IMR-90 (cell line): Measurements from ENCODE around the gene GJB4. TPM values are rescaled to one million over a fixed set of nuclear protein-coding genes. Genes with fewer than 3 reads are reported as not detected.
A peak's percentile ranks its signal among the peaks of the same experiment; 100 is the strongest.

ENCODE experiments used
- ATAC-seq: fragments of 200-7000 bp; cut with Tn5 transposase; 2 replicates; pipeline ENCODE4 v1.9.1; 2020; ENCODE audit warnings: low read depth, mild to moderate bottlenecking, moderate library complexity
- Bru-seq: library from RNA; stranded (reverse); fragments of 400-500 nt; gene quantifications from one replicate; lab custom pipeline; 2021; lab: Mats Ljungman, UMichigan
- BruChase-seq, 2 experiments: library from RNA; stranded (reverse); fragments of 400-500 nt; gene quantifications; one replicate each; lab custom pipeline; 2021; lab: Mats Ljungman, UMichigan
- BruUV-seq: library from RNA; stranded (reverse); fragments of 400-500 nt; replicated peaks from 2 replicates; lab custom pipeline; 2021; lab: Mats Ljungman, UMichigan
- CTCF ChIA-PET: fragments of 300-600 bp; formaldehyde crosslinking; extraction: SDS; loops from one replicate; lab custom pipeline; 2021; ENCODE audit warnings: antibody characterized with exemption; lab: Yijun Ruan, JAX
- POLR2A ChIA-PET: fragments of 300-600 bp; sonication (Branson Sonifier 250); formaldehyde crosslinking; loops from one replicate; lab custom pipeline; 2022; ENCODE audit warnings: antibody characterized with exemption; ENCODE audit not compliant: unreplicated experiment; lab: Charles Lee
- DNase-seq: peaks from one replicate; pipeline ENCODE4 v3.0.0; 2013
- H2AFZ ChIP-seq: replicated peaks from 2 replicates; pipeline ENCODE3; 2013; ENCODE audit warnings: low read length, mild to moderate bottlenecking; ENCODE audit not compliant: poor library complexity
- H2AK5ac ChIP-seq: 2 replicates; pipeline ENCODE4 v1.6.1; 2013; ENCODE audit warnings: low read depth, low read length, inconsistent platforms
- H2AK9ac ChIP-seq: replicated peaks from 2 replicates; pipeline ENCODE3; 2013; ENCODE audit warnings: mild to moderate bottlenecking, low read depth, low read length, moderate library complexity; ENCODE audit not compliant: poor library complexity
- H2BK120ac ChIP-seq: 2 replicates; pipeline ENCODE4 v1.6.1; 2013; ENCODE audit warnings: low read depth, low read length, inconsistent platforms
- H2BK15ac ChIP-seq: 3 replicates; pipeline ENCODE4 v1.6.1; 2013; ENCODE audit warnings: low read depth, low read length, inconsistent platforms
- H2BK20ac ChIP-seq: 2 replicates; pipeline ENCODE4 v1.6.1; 2013; ENCODE audit warnings: low read depth, mild to moderate bottlenecking, inconsistent platforms, low read length, moderate library complexity
- H2BK5ac ChIP-seq: 2 replicates; pipeline ENCODE4 v1.6.1; 2013; ENCODE audit warnings: mild to moderate bottlenecking, low read depth, low read length, inconsistent platforms; ENCODE audit not compliant: poor library complexity, severe bottlenecking
- H3K14ac ChIP-seq: replicated peaks from 2 replicates; pipeline ENCODE4 v1.6.1; 2013; ENCODE audit warnings: low read depth, low read length, inconsistent platforms
- H3K18ac ChIP-seq: 2 replicates; pipeline ENCODE4 v1.6.1; 2013; ENCODE audit warnings: low read depth, low read length, control low read depth
- H3K23ac ChIP-seq: 2 replicates; pipeline ENCODE4 v1.6.1; 2013; ENCODE audit warnings: low read depth, low read length, inconsistent platforms
- H3K27ac ChIP-seq: 2 replicates; pipeline ENCODE4 v1.5.1; 2013; ENCODE audit warnings: mild to moderate bottlenecking, control low read depth, low read length; ENCODE audit not compliant: insufficient read depth
- H3K27me3 ChIP-seq: 2 replicates; pipeline ENCODE4 v1.6.1; 2013; ENCODE audit warnings: low read length; ENCODE audit not compliant: control insufficient read depth, insufficient read depth
- H3K36me3 ChIP-seq: 2 replicates; pipeline ENCODE4 v1.6.1; 2013; ENCODE audit warnings: low read length, mixed read lengths; ENCODE audit not compliant: control insufficient read depth, insufficient read depth
- H3K4ac ChIP-seq: 2 replicates; pipeline ENCODE4 v1.6.1; 2013; ENCODE audit warnings: low read depth, low read length, inconsistent platforms
- H3K4me1 ChIP-seq: 2 replicates; pipeline ENCODE4 v1.6.1; 2013; ENCODE audit warnings: low read length, mixed read lengths; ENCODE audit not compliant: control insufficient read depth, insufficient read depth
- H3K4me2 ChIP-seq: 2 replicates; pipeline ENCODE4 v1.6.1; 2013; ENCODE audit warnings: low read depth, mild to moderate bottlenecking, control low read depth, low read length, moderate library complexity
- H3K4me3 ChIP-seq: 2 replicates; pipeline ENCODE4 v1.5.1; 2013; ENCODE audit warnings: low read depth, mild to moderate bottlenecking, control low read depth, low read length, moderate library complexity; ENCODE audit not compliant: insufficient read depth
- H3K56ac ChIP-seq: 2 replicates; pipeline ENCODE4 v1.6.1; 2013; ENCODE audit warnings: low read length, inconsistent platforms; ENCODE audit not compliant: insufficient read depth; ENCODE audit errors: extremely low read depth
- H3K79me1 ChIP-seq, 2 experiments: 2 replicates each; pipeline ENCODE4 v1.6.1; 2013; ENCODE audit warnings: low read length in 2 of 2, inconsistent platforms in 1 of 2, low read depth in 1 of 2
- H3K9ac ChIP-seq: 2 replicates; pipeline ENCODE4 v1.6.1; 2013; ENCODE audit warnings: low read depth, low read length, control low read depth
- H3K9me1 ChIP-seq: 2 replicates; pipeline ENCODE4 v1.6.1; 2013; ENCODE audit warnings: low read length, inconsistent platforms; ENCODE audit not compliant: insufficient read depth
- H3K9me3 ChIP-seq: 2 replicates; pipeline ENCODE4 v1.6.1; 2013; ENCODE audit warnings: low read length; ENCODE audit not compliant: control insufficient read depth, insufficient read depth
- H4K20me1 ChIP-seq: 2 replicates; pipeline ENCODE4 v1.6.1; 2013; ENCODE audit warnings: low read length, inconsistent platforms; ENCODE audit not compliant: insufficient read depth
- H4K5ac ChIP-seq: 2 replicates; pipeline ENCODE4 v1.6.1; 2013; ENCODE audit warnings: mild to moderate bottlenecking, low read depth, low read length, control low read depth
- H4K8ac ChIP-seq, 2 experiments: 2 replicates each; pipeline ENCODE4 v1.6.1; 2013; ENCODE audit warnings: low read depth in 2 of 2, low read length in 2 of 2, control low read depth in 1 of 2, inconsistent platforms in 1 of 2
- H4K91ac ChIP-seq: 2 replicates; pipeline ENCODE4 v1.6.1; 2013; ENCODE audit warnings: low read depth, low read length, inconsistent platforms; ENCODE audit not compliant: insufficient read depth
- BHLHE40 ChIP-seq: fragments of 150-350 bp; IDR thresholded peaks from 2 replicates; pipeline ENCODE4 v1.6.1; 2016; ENCODE audit warnings: mild to moderate bottlenecking, low read depth, low read length
- CHD1 ChIP-seq: IDR thresholded peaks from 2 replicates; pipeline ENCODE4 v1.6.1; 2012; ENCODE audit warnings: low read depth, low read length, improper control_type of control experiment
- ELK1 ChIP-seq: fragments of 150-350 bp; IDR thresholded peaks from 2 replicates; pipeline ENCODE4 v1.6.1; 2016; ENCODE audit warnings: low read depth, mild to moderate bottlenecking, low read length, moderate library complexity, borderline replicate concordance
- MAFK ChIP-seq: IDR thresholded peaks from 2 replicates; pipeline ENCODE4 v1.6.1; 2012; ENCODE audit warnings: low read depth, low read length, improper control_type of control experiment
- MAZ ChIP-seq: IDR thresholded peaks from 2 replicates; pipeline ENCODE4 v1.6.1; 2012; ENCODE audit warnings: low read depth, mild to moderate bottlenecking, low read length, improper control_type of control experiment, moderate library complexity, borderline replicate concordance
- MXI1 ChIP-seq: IDR thresholded peaks from 2 replicates; pipeline ENCODE4 v1.6.1; 2012; ENCODE audit warnings: low read depth, mild to moderate bottlenecking, low read length, moderate library complexity, borderline replicate concordance
- NFE2L2 ChIP-seq: fragments of 150-350 bp; IDR thresholded peaks from 2 replicates; pipeline ENCODE4 v1.6.1; 2016; ENCODE audit warnings: low read depth, mild to moderate bottlenecking, low read length
- POLR2A ChIP-seq: IDR thresholded peaks from 2 replicates; pipeline ENCODE4 v1.6.1; 2012; ENCODE audit warnings: mild to moderate bottlenecking, low read depth, low read length
- RAD21 ChIP-seq: IDR thresholded peaks from 2 replicates; pipeline ENCODE4 v1.6.1; 2012; ENCODE audit warnings: low read length, improper control_type of control experiment
- RFX5 ChIP-seq: IDR thresholded peaks from 2 replicates; pipeline ENCODE4 v1.8.0; 2012; ENCODE audit warnings: low read depth, mild to moderate bottlenecking, low read length, moderate library complexity
- WGBS, 2 experiments: methylation state at CpG; one replicate each; pipeline versions ENCODE4 v1.1.5 to v1.1.7; 2013; ENCODE audit warnings: missing lambda C conversion rate in 2 of 2; ENCODE audit not compliant: insufficient read length in 1 of 2; ENCODE audit errors: extremely low coverage in 2 of 2; 5-methylcytosine and 5-hydroxymethylcytosine counted together
- dilution Hi-C: fragments of 300-500 bp; cut with HindIII; formaldehyde crosslinking; loops from one replicate; pipeline ENCODE4 v1.14.3; 2018; ENCODE audit warnings: low sequenced_read_pairs; ENCODE audit not compliant: unreplicated experiment
- in situ Hi-C: fragments of 300-500 bp; cut with MboI; formaldehyde crosslinking; loops from 3 replicates; pipeline ENCODE4 v1.14.3; 2019; ENCODE audit warnings: low sequenced_read_pairs, inconsistent platforms, mixed read lengths
- intact Hi-C: fragments of 100-400 bp; cut with micrococcal nuclease; formaldehyde crosslinking; loops from 2 replicates; pipeline ENCODE4 v1.10.0; 2022
- long read RNA-seq: library from polyadenylated mRNA; unstranded; transcript quantifications from one replicate; pipeline ENCODE4 v2.0.0, GENCODE V29; 2021; ENCODE audit not compliant: unreplicated experiment
- polyA plus RNA-seq, 3 experiments: library from polyadenylated mRNA; depleted of rRNA; stranded (reverse); fragments of >200 nt; gene quantifications; 2 replicates each; pipeline ENCODE4 v1.2.3, GENCODE V29; 2012; ENCODE audit warnings: low replicate concordance in 1 of 3
- total RNA-seq: library from RNA; depleted of rRNA; stranded (reverse); fragments of >200 nt; gene quantifications from 2 replicates; pipeline ENCODE4 v1.2.3, GENCODE V29; 2012; rRNA removed

The GJB4 gene
- total RNA-seq (not detected in 2 replicates), polyA plus RNA-seq (2012; rRNA removed) (not detected in 2 replicates), Bru-seq, nascent RNA (not detected), BruChase-seq, experiment 1, labeled RNA remaining after a 6-hour chase (percentile 12 among the genes with signal in this experiment), BruChase-seq, experiment 2, labeled RNA remaining after a 2-hour chase (not detected)
- polyA plus RNA-seq (2012; cell fraction: cytosol; rRNA removed), result not detected in 2 replicates
- polyA plus RNA-seq (2012; cell fraction: nucleus; rRNA removed; ENCODE audit: low replicate concordance), result not detected in 2 replicates
- long read RNA-seq, result 0 reads

DNA sequence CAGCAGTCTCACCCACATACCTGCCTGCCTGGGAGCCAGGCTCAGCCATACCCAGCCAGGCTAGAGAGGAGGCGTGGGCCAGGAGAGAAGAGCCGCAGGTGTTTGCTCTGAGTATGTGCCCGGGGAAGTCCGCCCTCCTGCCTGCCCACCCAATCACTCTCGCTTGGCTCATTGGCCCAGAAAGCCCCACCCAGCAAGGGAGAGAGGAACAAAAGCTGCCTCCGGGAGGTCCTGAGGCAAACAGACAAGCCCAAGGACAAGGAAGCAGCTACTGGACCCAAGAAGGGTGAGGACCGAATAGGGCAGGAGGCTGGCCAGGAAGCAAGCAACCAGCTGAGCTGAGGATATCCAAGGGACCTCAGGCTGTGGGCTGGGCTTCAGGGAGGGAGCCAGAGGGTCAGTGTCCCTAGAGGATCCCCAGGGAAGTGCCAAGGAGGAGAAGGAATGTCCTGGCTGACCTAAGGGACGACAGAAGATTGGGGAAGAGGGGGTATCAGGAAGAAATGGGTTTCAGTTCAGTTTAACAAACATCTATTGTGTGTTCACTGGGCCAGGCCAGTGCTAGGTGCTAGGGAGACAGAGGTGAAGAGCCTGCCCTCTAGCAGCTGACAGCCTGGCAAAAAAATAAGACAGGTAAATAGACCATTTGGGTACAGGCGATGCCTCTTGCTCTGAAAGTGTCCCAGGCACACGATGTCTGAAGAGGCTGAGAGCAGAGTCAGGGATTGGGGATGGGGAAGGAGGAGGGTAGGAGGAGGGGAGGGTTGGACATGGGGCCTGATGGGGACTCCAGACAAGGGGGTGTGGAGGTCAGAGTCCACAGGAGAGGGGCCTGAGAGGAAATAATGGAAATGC is at the start of gene GJB4:
Gene GJB4, plus strand, starts transcription at position 238 of the 855 bp plus-strand sequence. CDS start 1,515 bp downstream, outside the sequence.
- no peaks in the 10 kb centered on the region for H3K4me1 ChIP-seq
- 39% methylated on average over 5 of the region's 10 CpGs; no CpG with 5 or more reads in 1 of the 2 experiments for WGBS, 2 experiments
- intact Hi-C loops (no loop called here), in situ Hi-C loops (no loop called here), dilution Hi-C loops (no loop called here)
- TF ChIP-seq POLR2A (no peak), MAFK (no peak), NFE2L2 (no peak), MXI1 (no peak), ELK1 (no peak), MAZ (no peak), RFX5 (no peak), BHLHE40 (no peak), CHD1 (no peak), RAD21 (no peak)
- no peak within 1 kb of the TSS for H2AK9ac ChIP-seq
- no peak within 1 kb of the TSS for H3K4me2 ChIP-seq
- H3K4me3 ChIP-seq, result no peak within 1 kb of the TSS
- H2BK15ac ChIP-seq, result no peak within 1 kb of the TSS
- BruUV-seq, result no TSS peak
- no peaks in the 10 kb centered on the region for H3K9me3 ChIP-seq
- no peak within 1 kb of the TSS for H3K23ac ChIP-seq
- no peaks in the 10 kb centered on the region for H3K36me3 ChIP-seq
- no peak within 1 kb of the TSS for H4K8ac ChIP-seq
- no peak within 1 kb of the TSS for H2BK5ac ChIP-seq
- no peak within 1 kb of the TSS for H3K18ac ChIP-seq
- ChIA-PET POLR2A (no interaction called here), CTCF (no interaction called here)
- H2BK20ac ChIP-seq, result no peak within 1 kb of the TSS
- H2AFZ ChIP-seq, result no peak within 1 kb of the TSS
- no peak within 1 kb of the TSS for H4K5ac ChIP-seq
- no peak within 1 kb of the TSS for H3K27ac ChIP-seq
- H3K14ac ChIP-seq, result no peak within 1 kb of the TSS
- H3K27me3 ChIP-seq, result no peaks in the 10 kb centered on the region; the same call in 1 of the 2 replicates
- H3K9ac ChIP-seq, result no peak within 1 kb of the TSS
- no peak within 1 kb of the TSS for H3K4ac ChIP-seq
- H2AK5ac ChIP-seq, result no peak within 1 kb of the TSS
- H4K20me1 ChIP-seq, result no peaks in the 10 kb centered on the region
- no peak for ATAC-seq
- H2BK120ac ChIP-seq, result no peak within 1 kb of the TSS
- no peak within 1 kb of the TSS for H4K91ac ChIP-seq
- no peaks in the 10 kb centered on the region for H3K9me1 ChIP-seq
- no peak within 1 kb of the TSS for H3K56ac ChIP-seq
- no peaks in the 10 kb centered on the region for H3K79me1 ChIP-seq
- DNase-seq, result no peak
